HG02852 (cell line): ENCODE results near the gene CDCA3.

Experiments used
- ATAC-seq: cut with Tn5 transposase; IDR thresholded peaks from one replicate; pipeline ENCODE4 v1.9.1; 2021; ENCODE audit warnings: mild to moderate bottlenecking, moderate library complexity; ENCODE audit not compliant: unreplicated experiment

CDCA3 gene

GRCh38 chr12:6833189-6833890, 17.7 kb downstream of the CDCA3 start:
- ATAC-seq = no peak

DNA sequence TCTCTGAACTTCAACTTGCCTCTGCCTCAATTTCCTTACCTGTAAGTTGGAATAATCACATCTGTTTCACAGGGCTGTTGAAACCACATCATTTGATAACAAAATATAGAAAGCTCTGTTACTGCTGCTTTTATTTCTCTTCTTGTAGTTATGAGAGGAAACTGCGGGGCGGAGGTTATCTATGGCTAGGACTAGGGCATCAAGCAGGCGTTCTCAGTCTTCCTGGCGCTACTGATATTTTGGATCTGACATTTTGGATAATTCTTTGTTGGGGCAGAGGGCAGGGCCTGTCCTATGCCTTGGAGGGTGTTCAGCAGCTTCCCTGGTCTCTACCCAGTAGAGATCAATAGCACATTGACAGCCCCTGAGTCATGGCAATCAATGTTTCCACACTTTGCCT, 19.0 kb downstream of the CDCA3 start:
- no peak for ATAC-seq

GRCh38 chr12:6831450-6831995, 19.6 kb downstream of the CDCA3 start:
- no peak for ATAC-seq

DNA sequence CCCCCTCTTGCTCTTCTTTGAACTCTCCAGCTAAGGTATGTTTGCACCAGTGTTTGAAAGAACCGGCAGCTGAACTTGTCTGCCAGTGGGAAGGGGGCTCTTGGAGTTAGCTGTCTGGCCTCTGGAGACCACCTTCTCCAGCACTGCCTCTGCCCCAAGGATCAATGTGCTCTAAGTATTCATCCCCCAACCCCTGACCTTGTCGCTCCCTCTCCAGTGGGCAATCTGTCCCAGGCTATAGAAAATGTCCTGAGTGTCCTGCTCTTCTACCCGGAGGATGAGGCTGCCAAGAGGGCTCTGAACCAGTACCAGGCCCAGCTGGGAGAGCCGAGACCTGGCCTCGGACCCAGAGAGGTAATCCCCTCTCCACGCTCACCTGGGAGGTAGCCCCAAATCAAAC, 20.1 kb downstream of the CDCA3 start:
- ATAC-seq = no peak

GRCh38 chr12:6830286-6830890, 20.7 kb downstream of the CDCA3 start:
- no peak for ATAC-seq

DNA sequence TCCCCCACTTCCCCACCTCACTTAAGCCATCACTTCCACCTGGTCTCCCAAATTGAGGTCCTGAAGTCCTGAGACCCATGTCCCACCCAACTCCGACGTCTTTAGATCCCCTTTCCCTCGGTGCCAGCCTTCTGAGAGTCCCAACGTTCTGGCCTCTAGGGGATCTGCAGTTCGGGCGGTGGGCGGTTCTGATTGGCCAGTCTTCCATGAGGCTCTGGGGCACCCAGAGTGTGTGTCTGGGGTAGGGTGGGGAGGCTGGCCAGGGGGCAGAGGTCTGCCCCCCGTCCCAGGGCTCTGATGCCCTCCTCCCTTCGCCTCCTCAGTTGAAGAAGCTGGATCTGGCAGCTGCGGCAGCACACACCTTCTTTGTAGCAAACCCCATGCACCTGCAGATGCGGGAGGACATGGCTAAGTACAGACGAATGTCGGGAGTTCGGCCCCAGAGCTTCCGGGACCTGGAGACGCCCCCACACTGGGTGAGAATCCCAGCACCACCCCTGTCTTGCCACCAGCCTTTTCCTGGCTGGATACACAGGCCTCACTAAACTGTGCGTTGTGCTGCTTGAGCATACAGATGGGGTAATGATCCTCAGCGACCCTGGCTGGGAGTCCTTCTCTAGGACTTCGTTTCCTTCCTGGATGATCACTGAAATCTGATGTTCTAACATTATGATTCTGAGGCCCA, 21.4 kb downstream of the CDCA3 start:
- no peak for ATAC-seq

DNA sequence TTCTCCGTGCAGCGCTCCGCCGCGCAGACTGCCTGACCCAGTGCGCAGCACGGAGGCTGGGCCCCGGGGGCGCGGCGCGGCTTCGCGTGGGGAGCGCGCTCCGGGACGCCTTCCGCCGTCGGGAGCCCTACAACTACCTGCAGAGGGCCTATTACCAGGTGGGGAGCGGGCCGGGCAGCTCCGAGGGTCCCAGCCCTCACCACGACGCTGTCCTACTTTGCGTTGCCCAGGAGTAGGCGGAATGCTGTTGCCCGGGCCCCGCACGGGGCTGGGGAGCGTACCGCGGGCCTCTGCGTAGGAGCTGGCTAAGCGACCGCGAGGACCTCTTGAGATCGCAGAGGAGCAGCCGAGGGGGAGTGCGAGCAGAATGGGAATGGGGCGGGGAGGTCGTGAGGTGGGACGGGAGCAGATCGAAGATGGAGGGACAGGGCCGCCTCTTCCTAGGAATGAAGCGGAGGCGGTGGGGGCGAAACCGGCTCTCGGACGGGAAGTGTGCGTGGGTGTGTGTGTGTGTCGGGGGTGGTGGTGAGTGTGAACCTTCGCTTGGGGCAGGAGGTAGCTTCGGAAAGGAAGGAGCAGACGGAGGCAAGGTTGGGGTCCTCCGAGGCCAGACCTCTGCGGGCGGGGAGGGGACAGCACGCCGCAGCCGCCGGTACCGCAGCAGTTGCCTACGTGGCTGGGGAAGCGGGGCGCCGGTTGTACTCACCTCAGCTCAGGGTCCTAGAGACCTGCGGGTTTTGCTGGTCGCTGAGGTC, 22.1 kb downstream of the CDCA3 start:
- no peak for ATAC-seq

GRCh38 chr12:6827982-6828780, 22.9 kb downstream of the CDCA3 start, which contains the start of gene P3H3:
P3H3 (plus strand) TSS chr12:6828407; CDS start chr12:6828441, 34 bp downstream.
- no peak for ATAC-seq

GRCh38 chr12:6827437-6827911, 23.6 kb downstream of the CDCA3 start:
- ATAC-seq = no peak

DNA sequence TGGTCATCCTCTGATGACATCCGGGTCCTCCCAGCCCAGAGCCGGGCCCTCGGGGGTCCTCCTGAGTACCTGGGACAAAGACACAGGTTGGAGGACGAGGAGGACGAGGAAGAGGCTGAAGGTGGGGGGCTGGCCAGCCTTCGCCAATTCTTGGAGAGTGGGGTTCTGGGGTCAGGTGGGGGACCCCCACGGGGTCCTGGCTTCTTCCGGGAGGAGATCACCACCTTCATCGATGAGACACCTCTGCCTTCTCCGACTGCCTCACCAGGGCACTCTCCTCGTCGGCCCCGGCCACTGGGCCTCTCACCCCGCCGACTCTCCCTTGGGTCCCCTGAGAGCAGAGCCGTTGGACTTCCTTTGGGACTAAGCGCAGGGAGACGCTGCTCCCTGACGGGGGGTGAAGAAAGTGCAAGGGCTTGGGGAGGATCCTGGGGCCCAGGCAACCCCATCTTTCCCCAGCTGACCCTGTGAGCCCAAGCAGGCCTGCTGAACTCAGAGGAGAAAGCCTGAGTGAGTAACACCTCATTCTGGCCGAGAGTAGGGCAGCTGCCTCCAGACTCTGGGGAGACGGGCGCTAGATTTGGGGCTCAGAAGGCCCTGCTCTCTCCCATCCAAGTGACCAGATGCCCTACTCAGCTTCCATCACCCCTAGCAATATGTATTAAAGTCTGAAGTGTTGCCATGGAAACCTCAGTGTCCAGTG, 24.2 kb downstream of the CDCA3 start:
- ATAC-seq = no peak

DNA sequence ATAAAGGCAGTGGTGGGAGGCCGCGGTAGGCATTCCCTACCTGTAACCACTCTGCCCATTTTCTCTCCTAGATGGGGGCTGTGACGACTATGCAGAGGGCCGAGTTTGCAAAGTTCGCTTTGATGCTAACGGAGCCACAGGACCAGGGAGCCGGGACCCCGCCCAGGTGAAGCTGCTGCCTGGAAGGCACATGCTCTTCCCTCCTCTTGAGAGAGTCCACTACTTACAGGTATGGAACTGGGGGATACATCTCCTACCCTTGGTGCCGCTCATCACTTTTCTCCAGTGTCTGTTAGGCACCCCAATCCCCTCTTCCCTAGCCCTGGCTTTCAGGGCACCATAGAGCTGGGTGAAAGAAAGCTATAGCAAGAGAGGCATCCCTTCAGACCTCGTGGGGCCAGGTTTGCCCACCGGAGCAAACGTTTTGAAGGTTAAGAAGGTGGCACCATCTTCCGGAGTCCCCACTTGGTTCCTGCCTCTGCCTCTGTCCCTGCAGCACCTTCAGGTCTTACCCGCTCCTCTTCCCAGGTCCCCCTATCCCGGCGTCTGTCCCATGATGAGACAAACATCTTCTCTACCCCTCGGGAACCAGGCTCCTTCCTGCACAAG, 24.9 kb downstream of the CDCA3 start:
- no peak for ATAC-seq

- ATAC-seq = no peak
These were observed 25.5 kb downstream of the CDCA3 start for GRCh38 chr12:6825398-6826124.

- ATAC-seq = no peak
These were observed 26.1 kb downstream of the CDCA3 start for GRCh38 chr12:6824901-6825381.

DNA sequence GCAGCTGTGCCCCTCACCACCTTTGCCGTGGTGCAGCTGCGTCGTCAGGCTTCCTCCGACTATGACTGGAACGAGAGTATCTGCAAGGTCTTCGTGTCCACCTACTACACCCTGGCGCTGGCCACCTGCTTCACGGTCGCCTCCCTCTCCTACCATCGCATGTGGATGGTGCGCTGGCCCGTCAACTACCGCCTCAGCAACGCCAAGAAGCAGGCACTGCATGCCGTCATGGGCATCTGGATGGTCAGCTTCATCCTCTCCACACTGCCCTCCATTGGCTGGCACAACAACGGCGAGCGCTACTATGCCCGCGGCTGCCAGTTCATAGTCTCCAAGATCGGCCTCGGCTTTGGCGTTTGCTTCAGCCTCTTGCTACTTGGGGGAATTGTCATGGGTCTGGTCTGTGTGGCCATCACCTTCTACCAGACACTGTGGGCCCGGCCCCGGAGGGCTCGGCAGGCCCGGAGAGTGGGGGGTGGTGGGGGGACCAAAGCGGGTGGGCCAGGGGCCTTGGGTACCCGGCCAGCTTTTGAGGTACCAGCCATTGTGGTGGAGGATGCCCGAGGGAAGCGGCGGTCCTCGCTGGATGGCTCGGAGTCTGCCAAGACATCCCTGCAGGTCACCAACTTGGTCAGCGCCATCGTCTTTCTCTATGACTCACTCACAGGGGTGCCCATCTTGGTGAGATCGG, 26.9 kb downstream of the CDCA3 start:
- ATAC-seq = no peak

DNA sequence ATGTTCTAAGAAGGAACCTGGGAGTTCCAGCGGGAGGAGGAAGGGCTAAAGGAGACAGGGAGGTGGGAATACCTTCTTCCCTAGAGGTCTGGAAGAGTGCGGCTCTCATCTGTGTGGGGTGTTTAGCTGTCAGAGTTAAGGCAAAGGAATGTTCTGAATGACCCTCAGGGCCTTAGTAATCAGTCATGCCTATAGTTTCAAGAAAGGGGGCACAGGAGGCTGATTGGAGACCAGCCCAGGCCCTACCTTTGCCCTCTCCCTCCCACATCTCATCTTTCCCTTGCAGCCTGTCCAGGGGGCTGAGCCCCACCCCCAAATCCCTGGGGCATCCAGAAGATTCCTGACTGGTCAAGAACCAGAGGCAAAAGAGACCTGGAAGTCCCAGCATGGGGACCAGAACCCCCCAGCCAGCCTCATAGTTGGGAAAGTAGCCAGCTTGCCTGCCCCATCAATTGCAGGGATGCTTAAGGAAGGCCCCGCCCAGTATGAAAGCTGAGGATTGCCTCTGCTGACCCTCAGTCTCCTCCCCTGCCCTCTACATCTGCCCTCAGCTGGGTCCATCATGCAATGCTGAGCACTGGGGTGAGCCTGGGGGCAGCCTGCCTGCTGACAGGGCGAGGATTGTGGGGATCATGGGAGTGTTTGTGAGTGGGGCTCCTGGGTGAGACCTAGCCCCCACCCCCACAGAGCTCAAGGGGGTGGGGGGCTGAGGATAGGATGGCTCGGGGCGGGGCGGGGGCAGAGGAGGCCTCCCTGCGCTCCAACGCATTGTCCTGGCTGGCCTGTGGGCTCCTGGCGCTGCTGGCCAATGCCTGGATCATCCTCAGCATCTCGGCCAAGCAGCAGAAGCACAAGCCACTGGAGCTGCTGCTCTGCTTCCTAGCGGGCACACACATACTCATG, 27.7 kb downstream of the CDCA3 start:
- no peak for ATAC-seq

GRCh38 chr12:6822426-6823135, 28.5 kb downstream of the CDCA3 start:
- no peak for ATAC-seq
